ENCODE data around the gene LHPP.
"Not testable (repeated sequence)": the region's sequence is repeated elsewhere in the genome, so short reads cannot be mapped to it uniquely, and the experiment has no call there.

Gene LHPP

DNA sequence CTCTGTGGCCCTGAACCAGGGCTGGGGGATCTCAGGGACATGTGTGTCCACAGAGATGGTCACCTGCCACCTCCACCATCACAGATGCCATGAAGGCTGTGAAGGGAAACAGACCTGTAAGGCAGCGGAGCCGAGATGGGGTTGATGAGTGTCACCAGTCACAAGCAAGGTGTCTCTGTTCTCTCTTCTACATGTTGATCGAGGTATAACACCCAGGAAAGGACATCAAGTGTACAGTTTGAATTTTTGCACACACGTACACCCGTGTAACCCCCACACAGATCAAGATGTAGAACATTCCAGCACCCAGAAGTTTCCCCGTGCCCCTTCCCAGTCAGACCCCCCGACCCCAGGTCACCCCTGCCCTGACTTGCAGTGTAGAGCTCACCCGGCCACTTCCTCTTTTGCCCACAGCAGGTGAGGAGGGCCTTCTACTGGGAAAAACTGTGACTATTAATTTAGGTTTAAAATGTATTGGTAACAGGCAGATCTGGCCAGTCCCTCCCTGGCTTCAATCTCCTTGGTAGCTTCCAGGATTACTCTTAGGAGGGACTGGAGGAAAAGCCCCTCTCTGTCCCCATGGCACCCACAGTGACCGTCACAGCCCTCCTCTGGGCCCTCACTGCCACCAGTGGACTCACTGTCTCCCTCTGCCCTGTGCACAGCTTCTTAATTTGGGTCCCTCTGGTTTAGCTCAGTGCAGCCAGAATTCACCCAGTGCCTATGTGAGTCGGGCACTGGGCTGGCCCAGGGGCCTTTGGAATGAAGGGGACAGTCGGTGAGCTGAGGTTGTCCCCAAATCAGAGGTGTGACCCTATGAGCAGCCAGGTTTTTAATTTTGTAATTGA is 108.2 kb downstream of the LHPP start:
- no peak for DNase-seq

DNA sequence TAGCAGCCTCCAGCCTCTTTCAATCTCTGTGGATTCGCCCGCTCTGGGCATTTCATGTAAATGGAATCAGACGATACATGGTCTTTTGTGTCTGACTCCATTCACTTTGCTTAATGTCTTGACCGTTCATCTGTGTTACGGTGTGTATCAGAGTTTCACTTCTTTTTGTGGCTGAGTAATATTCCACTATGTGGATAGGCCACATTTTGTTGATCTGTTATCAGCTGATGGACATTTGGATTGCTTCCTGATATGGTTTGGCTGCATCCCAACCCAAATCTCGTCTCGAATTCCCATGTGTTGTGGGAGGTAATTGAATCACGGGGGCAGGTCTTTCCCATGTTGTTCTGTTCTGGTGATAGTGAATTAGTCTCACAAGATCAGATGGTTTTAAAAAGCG is 109.0 kb downstream of the LHPP start:
- no peak for DNase-seq

DNA sequence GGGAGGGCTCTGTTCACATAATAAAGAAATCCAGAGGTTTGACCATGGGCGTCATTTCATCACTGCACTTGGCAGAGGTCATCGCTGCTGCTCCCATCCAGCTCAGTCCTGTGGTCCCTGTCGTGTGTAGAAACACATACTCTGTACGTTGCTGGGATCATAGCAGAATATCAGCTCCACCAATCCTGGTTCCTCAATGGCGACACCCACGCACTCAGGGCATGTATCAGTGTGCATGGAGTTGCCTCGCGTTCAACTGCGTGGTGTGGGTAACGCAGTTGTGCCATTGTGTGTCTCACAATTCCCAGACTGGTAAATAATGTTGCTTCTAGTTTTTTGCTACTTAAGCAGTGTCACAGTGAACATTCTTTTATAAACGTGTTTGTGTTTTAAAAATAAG is 111.1 kb downstream of the LHPP start:
- DNase-seq: no peak

GRCh38 chr10:124573726-124574455 is 112.3 kb downstream of the LHPP start:
- DNase-seq: no peak

- no peak for DNase-seq
Measured at GRCh38 chr10:124574456-124575070, 112.9 kb downstream of the LHPP start.

GRCh38 chr10:124575107-124576035 is 113.7 kb downstream of the LHPP start:
- no peak for DNase-seq

DNA sequence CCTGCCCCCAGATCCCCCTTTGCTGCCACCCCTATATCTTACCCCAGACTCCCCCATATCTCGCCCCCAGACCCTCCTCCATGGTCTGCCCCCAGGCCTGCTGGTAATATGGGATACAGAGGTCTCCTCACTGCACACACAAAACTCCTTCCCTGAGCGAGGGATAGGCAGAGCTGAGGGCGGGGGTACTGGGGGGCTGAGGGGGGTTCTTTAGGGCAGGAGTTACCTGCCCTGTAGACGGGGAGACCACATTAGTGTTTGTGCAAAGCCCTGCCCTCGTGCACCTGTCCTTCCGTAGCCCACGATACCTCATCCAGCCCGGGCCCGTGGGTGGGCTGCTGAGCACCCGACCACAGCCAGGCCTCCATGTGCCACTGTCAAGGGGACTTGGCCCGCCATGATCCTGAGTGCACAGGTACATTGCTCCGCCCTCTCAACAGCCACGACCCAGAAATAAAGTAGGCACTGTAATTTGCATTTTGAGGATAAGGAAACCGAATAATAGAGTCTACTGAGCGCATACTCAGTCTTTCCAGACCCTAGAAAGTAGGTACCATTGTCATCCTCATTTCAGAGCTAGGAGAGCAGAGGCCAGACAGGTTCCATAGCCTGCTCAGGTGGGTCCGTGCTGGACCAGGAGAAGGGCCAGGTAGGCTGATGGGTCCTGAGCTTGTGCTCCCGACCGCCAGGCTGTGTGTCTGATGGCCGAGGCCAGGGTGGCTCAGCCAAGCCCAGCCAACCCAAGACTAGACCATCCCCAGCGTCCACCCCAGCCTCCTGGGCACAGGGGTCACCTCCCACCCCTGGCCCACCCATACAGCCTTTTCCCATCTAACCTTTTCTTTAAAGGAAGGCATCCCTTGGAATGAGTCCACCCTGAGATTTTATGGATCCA is 115.2 kb downstream of the LHPP start:
- no peak for DNase-seq

DNA sequence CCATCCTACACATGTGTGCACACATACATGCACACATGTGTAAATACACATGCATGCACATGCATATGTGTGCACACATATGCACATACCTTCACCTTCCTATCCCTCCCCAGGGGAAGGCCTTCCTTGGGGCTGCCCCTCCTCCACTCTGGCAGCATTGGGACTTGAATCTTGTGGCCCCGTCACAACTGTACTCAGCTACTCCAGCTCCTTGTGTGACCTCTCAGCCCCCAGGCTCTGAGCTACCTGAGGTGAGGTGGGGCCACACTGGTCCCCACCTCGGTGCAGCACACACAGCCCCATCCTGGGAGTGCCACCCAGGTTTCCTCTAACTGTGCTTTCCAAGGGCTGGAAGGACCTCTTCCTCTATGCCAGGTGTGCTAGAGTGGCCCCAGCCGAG is 116.0 kb downstream of the LHPP start:
- DNase-seq: no peak

DNA sequence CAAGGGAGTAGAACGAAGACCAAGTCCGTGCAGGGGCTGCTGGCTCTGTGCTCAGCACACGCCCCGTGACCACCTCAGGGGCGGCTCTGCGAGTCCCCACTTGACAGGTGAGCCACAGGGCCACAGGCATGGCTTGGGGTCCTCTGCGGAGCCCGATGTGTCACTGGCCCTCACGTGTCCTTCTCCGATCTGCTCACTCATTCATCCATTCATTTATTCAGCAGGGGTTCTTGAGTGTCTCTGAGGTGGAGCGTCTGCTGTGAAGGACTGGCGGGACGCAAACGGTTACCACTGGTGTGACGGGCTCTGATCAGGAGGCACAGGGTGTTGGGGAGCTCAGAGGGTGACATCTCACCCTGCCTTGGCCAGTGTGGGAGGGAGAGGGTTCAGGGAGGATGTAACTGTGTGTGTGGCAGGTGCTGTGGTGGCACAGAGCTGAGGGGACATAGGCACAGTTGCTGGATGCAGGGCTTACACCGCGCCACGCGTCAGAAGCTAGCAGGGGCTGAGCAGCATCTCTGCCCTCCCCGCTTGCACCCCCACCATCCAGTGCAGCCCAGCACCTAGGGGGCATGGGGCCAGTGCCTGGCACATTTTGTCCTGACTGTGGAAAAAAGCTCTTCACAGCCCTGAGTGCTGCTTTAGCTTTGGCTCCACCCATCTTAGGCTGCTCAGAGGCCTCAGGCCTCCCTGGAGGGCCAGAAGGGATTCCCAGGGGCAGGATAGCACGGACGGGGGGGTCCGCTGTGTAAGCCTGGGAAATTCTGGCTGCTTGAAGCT is 116.8 kb downstream of the LHPP start:
- DNase-seq: no peak

DNA sequence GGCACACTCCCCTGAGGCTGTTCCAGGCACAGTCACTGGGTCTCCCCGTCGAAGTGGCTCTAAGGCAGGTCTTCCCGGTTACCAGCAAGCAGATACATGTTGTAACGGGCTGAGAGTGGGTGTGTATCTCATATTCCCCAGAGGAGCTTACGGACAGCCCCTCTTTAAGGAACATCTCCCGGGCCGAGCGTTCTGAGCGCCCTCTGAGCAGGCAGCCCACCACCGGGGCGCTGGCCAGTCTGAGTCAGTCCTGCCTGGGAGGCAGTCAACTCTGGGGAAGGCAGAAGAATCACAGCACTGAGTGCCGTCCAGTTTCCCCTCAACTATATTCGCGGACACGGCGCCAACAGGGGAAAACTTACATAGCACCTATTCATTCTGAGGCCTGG is 117.4 kb downstream of the LHPP start:
- DNase-seq: peak in 4 of 51 donors; percentile 9 to 41 (median 25)

DNA sequence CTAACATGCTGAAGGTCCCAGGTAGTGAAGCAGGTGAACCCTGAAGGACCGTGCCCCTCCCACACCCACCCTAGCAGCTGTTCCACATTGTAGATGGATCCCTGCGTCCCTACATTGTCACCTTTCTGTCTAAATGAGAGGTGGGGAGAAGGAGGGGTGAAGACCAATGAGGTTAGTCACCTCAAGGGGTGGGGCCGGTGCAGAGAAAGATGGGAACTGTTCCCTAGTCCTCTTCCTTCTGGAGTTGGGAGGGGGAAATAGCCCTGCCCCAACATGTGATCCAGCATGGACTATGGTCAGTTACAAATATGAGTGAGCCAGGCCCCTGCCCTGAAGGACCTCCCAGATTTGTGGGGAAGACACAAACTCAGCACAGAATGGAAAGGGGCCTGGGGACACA is 124.5 kb downstream of the LHPP start:
- DNase-seq: no peak

GRCh38 chr10:124587811-124588211 is 126.2 kb downstream of the LHPP start:
- no peak for DNase-seq

GRCh38 chr10:124588341-124588735 is 126.7 kb downstream of the LHPP start:
- DNase-seq: not testable (repeated sequence)

- peak in 18 of 51 donors; percentile 23 to 82 (median 48) for DNase-seq
Measured at GRCh38 chr10:124588736-124589490, 127.3 kb downstream of the LHPP start.

DNA sequence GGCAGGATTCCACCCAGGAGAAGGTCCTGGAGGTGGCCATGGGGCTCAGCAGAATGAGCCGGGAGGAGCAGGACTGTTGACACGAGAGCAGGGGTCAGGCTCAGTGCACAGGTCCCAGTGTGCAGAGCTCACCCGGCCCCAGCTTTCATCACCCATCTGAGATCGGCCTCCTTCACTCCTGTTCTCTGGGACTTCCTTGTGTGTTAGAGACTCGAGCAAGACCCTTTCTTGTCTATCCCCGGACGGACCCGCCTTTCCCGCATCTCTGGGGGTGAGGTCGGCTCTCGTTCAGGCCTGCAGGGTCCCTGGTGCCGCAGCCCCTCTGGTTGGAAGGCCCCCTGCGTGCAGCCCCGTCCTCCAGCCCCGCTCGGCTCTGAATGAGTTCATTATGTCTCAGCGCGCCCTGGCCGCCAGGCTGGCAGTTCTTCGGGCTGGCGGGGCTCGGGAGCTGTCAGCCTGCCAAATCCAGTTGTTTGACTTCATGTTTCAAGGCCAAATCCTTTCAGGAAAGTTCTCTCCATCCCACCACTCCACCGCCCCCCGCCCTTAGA is 127.9 kb downstream of the LHPP start:
- peak in 42 of 51 donors; percentile 37 to 85 (median 71) for DNase-seq

GRCh38 chr10:124590216-124591122 is 128.8 kb downstream of the LHPP start:
- DNase-seq: peak in 14 of 51 donors; percentile 28 to 68 (median 50)

GRCh38 chr10:124591123-124591495 is 129.5 kb downstream of the LHPP start:
- DNase-seq: no peak

Measured in hypothalamus (tissue), 51 donors.